ENCODE data around the gene MOCS1. TPM values are rescaled to one million over a fixed set of nuclear protein-coding genes. Genes with fewer than 3 reads are reported as not detected.
A peak's percentile ranks its signal among the peaks of the same experiment; 100 is the strongest.

Gene MOCS1
- total and polyA plus RNA-seq, 2 experiments from 2014 or later = 17.2 to 28.1 TPM

DNA sequence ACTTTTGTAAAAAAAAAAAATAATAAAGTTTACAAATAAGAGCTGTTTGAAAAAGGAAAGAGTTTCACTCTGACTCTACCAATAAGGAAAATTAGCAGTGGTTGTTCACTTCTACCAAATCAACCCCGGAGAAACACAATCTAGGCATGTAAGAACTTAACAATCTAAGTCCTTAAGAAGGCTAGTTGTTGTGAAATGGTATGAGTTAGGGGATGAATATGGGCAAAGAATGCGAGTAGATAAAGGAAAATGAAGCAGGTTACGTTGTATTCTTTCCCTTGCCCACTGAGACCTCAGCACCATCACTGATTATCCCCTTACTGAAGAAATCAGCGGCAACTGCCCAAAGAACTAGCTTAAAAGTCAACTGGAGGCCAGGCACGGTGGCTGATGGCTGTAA is 15.4 kb downstream of the MOCS1 start (continued):
- TF ChIP-seq CTCF (conservative IDR thresholded peaks at IDR 0.05; ENCODE audit: low read depth in 2 of 2) (no peak), REST (IDR thresholded peaks at IDR 0.05; ENCODE audit: unreplicated experiment) (no peak)

GRCh38 chr6:39917981-39918380 is 16.3 kb downstream of the MOCS1 start:
- H4K20me1 ChIP-seq (replicated peaks; ENCODE audit: insufficient read depth) = no peaks in the 10 kb centered on the region
- Mint-ChIP-seq H3K36me3 (ENCODE audit: low read depth) (peaks cover 31% of the 10 kb centered on the region), H3K27me3 (ENCODE audit: insufficient read depth, low read depth, poor library complexity) (no peaks in the 10 kb centered on the region), H3K4me3 (no peak overlapping the region), H3K9me3 (no peaks in the 10 kb centered on the region; the same call in 2 of the 3 replicates), H3K27ac (peak overlapping the region; percentile 22; the same call in 1 of the 2 replicates), H3K4me1 (peaks cover 5% of the 10 kb centered on the region; the same call in 2 of the 3 replicates)
- ATAC-seq (no peak), DNase-seq (ENCODE audit: low spot score) (no peak)
- no peaks in the 10 kb centered on the region for H3K4me1 ChIP-seq (ENCODE audit: insufficient read depth)
- no peak overlapping the region for H3K4me2 ChIP-seq
- H3K4me3 ChIP-seq = no peak overlapping the region
- H2AFZ ChIP-seq = no peak overlapping the region
- peaks cover 6% of the 10 kb centered on the region; the same call in 1 of the 2 replicates for H3K36me3 ChIP-seq (ENCODE audit: insufficient read depth)
- no peaks in the 10 kb centered on the region for H3K9me2 ChIP-seq (ENCODE audit: insufficient read depth)
- no peaks in the 10 kb centered on the region for H3F3A ChIP-seq (replicated peaks; ENCODE audit: low read depth)
- H3K27me3 ChIP-seq (ENCODE audit: insufficient read depth) = no peaks in the 10 kb centered on the region
- no peak overlapping the region for H3K27ac ChIP-seq (ENCODE audit: low read depth)
- H3K79me2 ChIP-seq (replicated peaks; ENCODE audit: insufficient read depth) = peaks cover 5% of the 10 kb centered on the region; the same call in 1 of the 2 replicates
- no peak for TF ChIP-seq ZNF114 (CRISPR knock-in tag; IDR thresholded peaks at IDR 0.05)
- TF ChIP-seq, protein P1, sequence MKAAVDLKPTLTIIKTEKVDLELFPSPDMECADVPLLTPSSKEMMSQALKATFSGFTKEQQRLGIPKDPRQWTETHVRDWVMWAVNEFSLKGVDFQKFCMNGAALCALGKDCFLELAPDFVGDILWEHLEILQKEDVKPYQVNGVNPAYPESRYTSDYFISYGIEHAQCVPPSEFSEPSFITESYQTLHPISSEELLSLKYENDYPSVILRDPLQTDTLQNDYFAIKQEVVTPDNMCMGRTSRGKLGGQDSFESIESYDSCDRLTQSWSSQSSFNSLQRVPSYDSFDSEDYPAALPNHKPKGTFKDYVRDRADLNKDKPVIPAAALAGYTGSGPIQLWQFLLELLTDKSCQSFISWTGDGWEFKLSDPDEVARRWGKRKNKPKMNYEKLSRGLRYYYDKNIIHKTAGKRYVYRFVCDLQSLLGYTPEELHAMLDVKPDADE (IDR thresholded peaks at IDR 0.05) = no peak
- no peak for TF ChIP-seq REST (IDR thresholded peaks at IDR 0.05; ENCODE audit: unreplicated experiment)
- TF ChIP-seq EZH2 (IDR thresholded peaks at IDR 0.05; ENCODE audit: low read depth, unreplicated experiment) = no peak
- no peak for TF ChIP-seq STAT1 (IDR thresholded peaks at IDR 0.05; ENCODE audit: unreplicated experiment)
- no peak for TF ChIP-seq JUNB (IDR thresholded peaks at IDR 0.05; ENCODE audit: unreplicated experiment)
- TF ChIP-seq NANOG (IDR thresholded peaks at IDR 0.05; ENCODE audit: borderline replicate concordance) = no peak
- no peak for TF ChIP-seq ZNF331 (CRISPR knock-in tag; IDR thresholded peaks at IDR 0.05; ENCODE audit: low read depth)
- TF ChIP-seq CREB1 (CRISPR knock-in tag; IDR thresholded peaks at IDR 0.05; ENCODE audit: low read depth) = no peak
- no peak for TF ChIP-seq POLR2AphosphoS5 (IDR thresholded peaks at IDR 0.05; ENCODE audit: low read depth)
- TF ChIP-seq CTCF (conservative IDR thresholded peaks at IDR 0.05; ENCODE audit: low read depth in 2 of 2) = no peak
